Suprapubic skin (tissue), 4 donors: ENCODE data around the gene WWC2. TPM values are rescaled to one million over a fixed set of nuclear protein-coding genes. Genes with fewer than 3 reads are reported as not detected.
A peak's percentile ranks its signal among the peaks of the same experiment; 100 is the strongest.

ENCODE experiments used
- DNase-seq, 2 donors: peaks; one replicate each; pipeline ENCODE4 v3.0.0-alpha.2; 2019; ENCODE audit warnings: low spot score in 2 of 2
- H3K27ac ChIP-seq: fragments of 200-600 bp; sonication (generic); one replicate; pipeline ENCODE4 v1.5.1; 2019
- H3K27me3 ChIP-seq: fragments of 200-600 bp; sonication (generic); one replicate; pipeline ENCODE4 v1.5.1; 2019
- H3K36me3 ChIP-seq: fragments of 200-600 bp; sonication (generic); one replicate; pipeline ENCODE4 v1.5.1; 2019
- H3K4me1 ChIP-seq: fragments of 200-600 bp; sonication (generic); one replicate; pipeline ENCODE4 v1.5.1; 2019
- H3K4me3 ChIP-seq: fragments of 200-600 bp; sonication (generic); one replicate; pipeline ENCODE4 v1.5.1; 2019; ENCODE audit warnings: mild to moderate bottlenecking
- H3K9me3 ChIP-seq: fragments of 200-600 bp; sonication (generic); one replicate; pipeline ENCODE4 v1.5.1; 2019
- CTCF ChIP-seq, 2 donors: fragments of 200-600 bp in 1 of 2; fragments of 450-650 bp in 1 of 2; sonication (generic) in 1 of 2; IDR thresholded peaks; one replicate each; pipeline ENCODE4 v1.5.1; 2016 to 2019; ENCODE audit warnings: antibody characterized with exemption in 2 of 2, mild to moderate bottlenecking in 1 of 2, moderate library complexity in 1 of 2
- EP300 ChIP-seq: sonication (generic); formaldehyde crosslinking; IDR thresholded peaks from one replicate; pipeline ENCODE4 v1.6.1; 2017; ENCODE audit warnings: antibody characterized with exemption
- POLR2A ChIP-seq, 2 donors: fragments of 450-650 bp; IDR thresholded peaks; one replicate each; pipeline ENCODE4 v1.6.1; 2017; ENCODE audit warnings: antibody characterized with exemption in 2 of 2, mild to moderate bottlenecking in 2 of 2, moderate library complexity in 2 of 2
- POLR2AphosphoS5 ChIP-seq, 3 donors: sonication (generic); formaldehyde crosslinking; IDR thresholded peaks; one replicate each; pipeline ENCODE4 v1.6.1; 2017; ENCODE audit warnings: antibody characterized with exemption in 3 of 3
- WGBS: methylation state at CpG from one replicate; pipeline ENCODE4 v1.1.5; 2018; 5-methylcytosine and 5-hydroxymethylcytosine counted together
- total RNA-seq, 4 donors: library from RNA; depleted of rRNA; stranded (reverse); fragments of >200 nt; gene quantifications; one replicate each; pipeline ENCODE4 v1.1.0, GENCODE V29; 2016

Gene WWC2
- total RNA-seq, 4 donors from 2014 or later, result 9.2 to 30.4 (median 15.2) TPM

- Histone ChIP-seq H3K27me3 (no peaks in the 10 kb centered on the region), H3K4me1 (peaks cover 4% of the 10 kb centered on the region), H3K4me3 (no peak overlapping the region), H3K36me3 (peaks cover 28% of the 10 kb centered on the region), H3K27ac (no peak overlapping the region), H3K9me3 (no peaks in the 10 kb centered on the region)
- 42% methylated on average over 9 of the region's 9 CpGs for WGBS
- DNase-seq, result no peak
- TF ChIP-seq CTCF (IDR thresholded peaks at IDR 0.05) (peak in 1 of 2 donors; percentile 73), EP300 (no peak)
These were observed 157.8 kb downstream of the WWC2 start for GRCh38 chr4:183256756-183257385.

DNA sequence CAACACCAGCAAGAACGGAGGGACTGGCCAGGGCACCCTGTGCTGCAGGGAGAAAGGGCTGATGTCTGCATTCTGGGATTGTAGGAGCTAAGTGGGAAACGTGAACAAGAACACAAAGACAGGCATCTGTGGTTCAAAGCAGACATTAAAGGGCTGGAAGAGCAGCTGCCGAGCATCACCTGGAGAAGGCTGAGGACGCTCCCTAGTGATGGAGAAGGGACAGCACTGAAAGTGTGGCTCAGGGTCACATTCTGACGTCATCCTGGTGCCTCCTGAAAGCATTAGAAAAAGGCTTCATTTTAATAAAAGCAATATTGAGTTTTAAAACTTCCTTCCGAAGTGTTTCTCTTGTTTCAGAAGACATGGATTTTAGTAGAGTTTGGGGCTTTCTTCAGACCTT, 158.8 kb downstream of the WWC2 start:
- H3K36me3 ChIP-seq, result peaks cover 21% of the 10 kb centered on the region
- H3K4me3 ChIP-seq, result no peak overlapping the region
- H3K9me3 ChIP-seq, result no peaks in the 10 kb centered on the region
- H3K27me3 ChIP-seq, result no peaks in the 10 kb centered on the region
- WGBS, result 88% methylated on average over 6 of the region's 6 CpGs
- no peak overlapping the region for H3K27ac ChIP-seq
- H3K4me1 ChIP-seq, result peaks cover 9% of the 10 kb centered on the region
- TF ChIP-seq POLR2AphosphoS5 (IDR thresholded peaks at IDR 0.05) (no peak), CTCF (IDR thresholded peaks at IDR 0.05) (no peak), POLR2A (IDR thresholded peaks at IDR 0.05) (no peak), EP300 (no peak)
- no peak for DNase-seq

GRCh38 chr4:183260491-183261151, 161.6 kb downstream of the WWC2 start:
- no peaks in the 10 kb centered on the region for H3K27me3 ChIP-seq
- no peak for TF ChIP-seq CTCF (IDR thresholded peaks at IDR 0.05)
- TF ChIP-seq POLR2A (IDR thresholded peaks at IDR 0.05), result no peak
- TF ChIP-seq EP300, result no peak
- no peak for TF ChIP-seq POLR2AphosphoS5 (IDR thresholded peaks at IDR 0.05)
- H3K4me1 ChIP-seq, result peaks cover 9% of the 10 kb centered on the region
- no peak overlapping the region for H3K4me3 ChIP-seq
- no peak for DNase-seq
- WGBS, result 85% methylated on average over 10 of the region's 10 CpGs
- H3K36me3 ChIP-seq, result peaks cover 11% of the 10 kb centered on the region
- H3K27ac ChIP-seq, result no peak overlapping the region
- H3K9me3 ChIP-seq, result no peaks in the 10 kb centered on the region

- peak; percentile 83 to 88 for DNase-seq
- WGBS, result 17% methylated on average over 7 of the region's 7 CpGs
- H3K4me3 ChIP-seq, result no peak overlapping the region
- H3K36me3 ChIP-seq, result peaks cover 13% of the 10 kb centered on the region
- peaks cover 5% of the 10 kb centered on the region for H3K4me1 ChIP-seq
- no peak overlapping the region for H3K27ac ChIP-seq
- TF ChIP-seq EP300, result no peak
- TF ChIP-seq POLR2AphosphoS5 (IDR thresholded peaks at IDR 0.05), result no peak
- peak; percentile 68 to 76 for TF ChIP-seq CTCF (IDR thresholded peaks at IDR 0.05)
- TF ChIP-seq POLR2A (IDR thresholded peaks at IDR 0.05), result no peak
- no peaks in the 10 kb centered on the region for H3K27me3 ChIP-seq
- no peaks in the 10 kb centered on the region for H3K9me3 ChIP-seq
These were observed 163.1 kb downstream of the WWC2 start for GRCh38 chr4:183261953-183262775.

GRCh38 chr4:183262776-183263100, 163.7 kb downstream of the WWC2 start:
- H3K9me3 ChIP-seq, result no peaks in the 10 kb centered on the region
- TF ChIP-seq POLR2A (IDR thresholded peaks at IDR 0.05) (no peak), POLR2AphosphoS5 (IDR thresholded peaks at IDR 0.05) (no peak), CTCF (IDR thresholded peaks at IDR 0.05) (no peak), EP300 (no peak)
- H3K36me3 ChIP-seq, result peaks cover 17% of the 10 kb centered on the region
- no peak overlapping the region for H3K27ac ChIP-seq
- peaks cover 5% of the 10 kb centered on the region for H3K4me1 ChIP-seq
- H3K27me3 ChIP-seq, result no peaks in the 10 kb centered on the region
- no peak overlapping the region for H3K4me3 ChIP-seq
- DNase-seq, result no peak
- WGBS, result 63% methylated on average over 6 of the region's 6 CpGs
